ENCODE results near the gene TFR2. TPM values are rescaled to one million over a fixed set of nuclear protein-coding genes. Genes with fewer than 3 reads are reported as not detected.

The TFR2 gene
- total and polyA plus RNA-seq, 9 of the 15 experiments (the other 6 are each of a cell fraction or from before 2014, with no cell fraction given) = 3.8 to 123 (median 51.1) TPM

- TF ChIP-seq RBM25 (IDR thresholded peaks at IDR 0.05; ENCODE audit: low read depth, low read length, severe bottlenecking) = peak; percentile 20
- TF ChIP-seq ZNF589 (CRISPR knock-in tag; IDR thresholded peaks at IDR 0.05; ENCODE audit: low read depth) = no peak
- TF ChIP-seq HMG20B (CRISPR knock-in tag; IDR thresholded peaks at IDR 0.05) = no peak
- TF ChIP-seq ERF (CRISPR knock-in tag; IDR thresholded peaks at IDR 0.05) = no peak
- 0 out of 2 replicates have a peak, but pooled peaks have one; percentile 10 for TF ChIP-seq ARID1B (IDR thresholded peaks at IDR 0.05)
- TF ChIP-seq, protein P1, sequence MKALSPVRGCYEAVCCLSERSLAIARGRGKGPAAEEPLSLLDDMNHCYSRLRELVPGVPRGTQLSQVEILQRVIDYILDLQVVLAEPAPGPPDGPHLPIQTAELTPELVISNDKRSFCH (CRISPR knock-in tag; IDR thresholded peaks at IDR 0.05) = no peak
- TF ChIP-seq, protein P1 (tag; IDR thresholded peaks at IDR 0.05) = no peak
- TF ChIP-seq LEF1 (IDR thresholded peaks at IDR 0.05) = no peak
- no peak for TF ChIP-seq KDM2B (CRISPR knock-in tag; IDR thresholded peaks at IDR 0.05)
- TF ChIP-seq, protein P2, sequence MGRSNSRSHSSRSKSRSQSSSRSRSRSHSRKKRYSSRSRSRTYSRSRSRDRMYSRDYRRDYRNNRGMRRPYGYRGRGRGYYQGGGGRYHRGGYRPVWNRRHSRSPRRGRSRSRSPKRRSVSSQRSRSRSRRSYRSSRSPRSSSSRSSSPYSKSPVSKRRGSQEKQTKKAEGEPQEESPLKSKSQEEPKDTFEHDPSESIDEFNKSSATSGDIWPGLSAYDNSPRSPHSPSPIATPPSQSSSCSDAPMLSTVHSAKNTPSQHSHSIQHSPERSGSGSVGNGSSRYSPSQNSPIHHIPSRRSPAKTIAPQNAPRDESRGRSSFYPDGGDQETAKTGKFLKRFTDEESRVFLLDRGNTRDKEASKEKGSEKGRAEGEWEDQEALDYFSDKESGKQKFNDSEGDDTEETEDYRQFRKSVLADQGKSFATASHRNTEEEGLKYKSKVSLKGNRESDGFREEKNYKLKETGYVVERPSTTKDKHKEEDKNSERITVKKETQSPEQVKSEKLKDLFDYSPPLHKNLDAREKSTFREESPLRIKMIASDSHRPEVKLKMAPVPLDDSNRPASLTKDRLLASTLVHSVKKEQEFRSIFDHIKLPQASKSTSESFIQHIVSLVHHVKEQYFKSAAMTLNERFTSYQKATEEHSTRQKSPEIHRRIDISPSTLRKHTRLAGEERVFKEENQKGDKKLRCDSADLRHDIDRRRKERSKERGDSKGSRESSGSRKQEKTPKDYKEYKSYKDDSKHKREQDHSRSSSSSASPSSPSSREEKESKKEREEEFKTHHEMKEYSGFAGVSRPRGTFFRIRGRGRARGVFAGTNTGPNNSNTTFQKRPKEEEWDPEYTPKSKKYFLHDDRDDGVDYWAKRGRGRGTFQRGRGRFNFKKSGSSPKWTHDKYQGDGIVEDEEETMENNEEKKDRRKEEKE (IDR thresholded peaks at IDR 0.05; ENCODE audit: borderline replicate concordance in 1 of 2, control insufficient read depth in 1 of 2, low read depth in 2 of 2, low read length in 1 of 2) = no peak
- TF ChIP-seq YY1 (IDR thresholded peaks at IDR 0.05; ENCODE audit: borderline replicate concordance in 1 of 3, control insufficient read depth in 1 of 3, extremely low read depth in 1 of 3, insufficient read depth in 3 of 3, insufficient read length in 1 of 3, insufficient replicate concordance in 2 of 3, low read depth in 1 of 3, low read length in 2 of 3) = peak in 1 of 3 experiments; percentile 19
- TF ChIP-seq MEF2D (tag; conservative IDR thresholded peaks at IDR 0.05; ENCODE audit: low read depth) = no peak
- TF ChIP-seq DPF2 (IDR thresholded peaks at IDR 0.05) = 0 out of 2 replicates have a peak, but pooled peaks have one; percentile 9
- TF ChIP-seq POLR2AphosphoS2 (IDR thresholded peaks at IDR 0.05; ENCODE audit: low read length) = peak; percentile 37; the same call in 1 of the 2 replicates
- no peak for TF ChIP-seq TAF15 (IDR thresholded peaks at IDR 0.05; ENCODE audit: low read depth, low read length)
These were observed 17.2 kb downstream of the TFR2 start (continued) for GRCh38 chr7:100623951-100624824.

Measured in K562 (cell line).